ENCODE measurements around the gene TRIM31. TPM values are rescaled to one million over a fixed set of nuclear protein-coding genes. Genes with fewer than 3 reads are reported as not detected.

The TRIM31 gene
- total RNA-seq (under 1 TPM in 2 of 9 donors, not detected in 7; 0.19 TPM), polyA plus RNA-seq (under 1 TPM in 2 of 3 donors, not detected in 1; 0.13 to 0.80 TPM)
- long read RNA-seq, donor 1, result 0 reads
- long read RNA-seq, donor 2, result 0 reads
- long read RNA-seq, donor 3, result 0 reads
- long read RNA-seq, donor 4, result 0 reads
- long read RNA-seq, donor 5, result 0 reads
- long read RNA-seq, donor 6, result 0 reads
- long read RNA-seq, donor 7, result 0 reads
- long read RNA-seq, donor 8, result 0 reads
- long read RNA-seq, donor 9, result 0 reads
- long read RNA-seq, donor 10, result 0 reads

DNA sequence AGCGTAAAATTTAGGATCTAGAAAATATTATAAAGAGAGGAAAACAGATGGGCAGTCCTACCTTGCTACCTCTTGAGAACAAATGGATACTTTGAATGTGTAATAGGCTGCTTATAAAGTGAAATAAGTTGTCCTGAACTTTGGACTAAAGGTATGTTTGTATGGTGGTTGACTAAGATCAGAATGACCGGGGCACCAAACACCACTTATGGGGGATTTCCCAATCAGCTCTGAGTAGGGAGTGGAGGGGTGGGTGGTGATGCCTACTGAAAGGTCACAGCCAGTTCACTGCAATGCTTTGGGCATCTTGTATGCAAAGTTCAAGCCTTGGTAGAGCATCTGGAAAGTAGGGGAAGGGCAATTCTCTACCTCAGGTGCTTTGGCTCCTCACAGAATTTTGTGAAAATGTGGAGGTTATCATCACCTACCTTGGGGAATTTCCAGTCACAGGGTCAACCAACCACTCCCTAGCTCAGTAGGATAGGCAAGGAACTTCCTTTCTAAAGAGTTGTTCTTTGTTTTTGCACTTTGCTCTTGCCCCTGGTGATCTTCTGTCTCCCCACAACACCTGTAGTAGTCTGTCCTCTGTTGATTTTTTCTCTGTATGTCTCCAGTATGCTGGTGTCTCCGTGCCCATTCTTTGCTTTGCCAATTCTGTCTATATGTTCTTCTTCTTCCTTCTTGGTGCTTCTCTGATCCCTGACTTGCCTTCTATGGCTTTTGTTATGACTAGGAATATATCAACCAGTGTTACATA is at the start of gene TRIM31:
TRIM31 (minus strand) TSS at position 88 of the 757 bp plus-strand sequence. CDS start 285 bp downstream, outside the sequence.
- Histone ChIP-seq H3K27ac (no peak within 1 kb of the TSS), H3K36me3 (replicated peaks in 1 of 2) (no peaks in the 10 kb centered on the region), H3K9me3 (replicated peaks in 1 of 3) (no peaks in the 10 kb centered on the region), H3K27me3 (peaks cover 44% of the 10 kb centered on the region), H3K4me1 (replicated peaks in 1 of 2) (no peaks in the 10 kb centered on the region), H3K4me3 (no peak within 1 kb of the TSS)
- WGBS, 4 donors, result 66 to 83% (median 75%) methylated on average over 3 of the region's 3 CpGs
- TF ChIP-seq CTCF (IDR thresholded peaks at IDR 0.05) (no peak), POLR2A (IDR thresholded peaks at IDR 0.05) (no peak)
- DNase-seq, result no peak
- intact Hi-C loops (cut with DNase I), result no loop called here

- no peak overlapping the region for H3K27ac ChIP-seq
- 76 to 82% (median 78%) methylated on average over 12 of the region's 12 CpGs for WGBS, 4 donors
Measured at GRCh38 chr6:30162265-30163089, 49.6 kb upstream of the TRIM31 start.

GRCh38 chr6:30160785-30161531 is 48.1 kb upstream of the TRIM31 start, which contains the start of gene TRIM10:
Gene TRIM10 (minus strand): TSS chr6:30161211. CDS start chr6:30160858, 353 bp downstream.
- Histone ChIP-seq H3K4me3 (no peak within 1 kb of the TSS), H3K27me3 (peaks cover 13% of the 10 kb centered on the region), H3K27ac (no peak within 1 kb of the TSS), H3K36me3 (replicated peaks in 1 of 2) (no peaks in the 10 kb centered on the region), H3K4me1 (replicated peaks in 1 of 2) (no peaks in the 10 kb centered on the region), H3K9me3 (replicated peaks in 1 of 3) (no peaks in the 10 kb centered on the region)
- intact Hi-C loops (cut with DNase I), result no loop called here
- DNase-seq, result no peak
- 73 to 85% (median 76%) methylated on average over 4 of the region's 4 CpGs for WGBS, 4 donors
- TF ChIP-seq CTCF (IDR thresholded peaks at IDR 0.05) (no peak), POLR2A (IDR thresholded peaks at IDR 0.05) (no peak)

More at GRCh38 chr6:30162265-30163089, 49.6 kb upstream of the TRIM31 start:
- Histone ChIP-seq H3K36me3 (replicated peaks in 1 of 2) (no peaks in the 10 kb centered on the region), H3K4me3 (no peak overlapping the region), H3K27me3 (peaks cover 8% of the 10 kb centered on the region), H3K4me1 (replicated peaks in 1 of 2) (no peaks in the 10 kb centered on the region), H3K9me3 (replicated peaks in 1 of 3) (no peaks in the 10 kb centered on the region)
- intact Hi-C loops (cut with DNase I), result no loop called here
- no peak for TF ChIP-seq POLR2A (IDR thresholded peaks at IDR 0.05)
- no peak for TF ChIP-seq CTCF (IDR thresholded peaks at IDR 0.05)
- DNase-seq, result no peak

All from adrenal gland (tissue), 19 donors.